Stimulated activated CD4-positive, alpha-beta T cell treated with anti-CD3 and anti-CD28 coated beads, TNF-alpha, amount 100 ng/mL, for 48 hours (primary cell): Measurements from ENCODE around the gene MMUT.
"Not testable (repeated sequence)": the region's sequence is repeated elsewhere in the genome, so short reads cannot be mapped to it uniquely, and the experiment has no call there.

ENCODE experiments used
- DNase-seq, 3 donors: peaks; one replicate each; pipeline ENCODE4 v3.0.0-alpha.2; 2020; ENCODE audit warnings: low read depth in 3 of 3

Gene MMUT

GRCh38 chr6:49423817-49424216 is 39.2 kb downstream of the MMUT start:
- no peak for DNase-seq

GRCh38 chr6:49416195-49416594 is 46.9 kb downstream of the MMUT start:
- DNase-seq: no peak

GRCh38 chr6:49415358-49415757 is 47.7 kb downstream of the MMUT start:
- DNase-seq: no peak

GRCh38 chr6:49410564-49410963 is 52.5 kb downstream of the MMUT start:
- no peak for DNase-seq

GRCh38 chr6:49409951-49410542 is 53.0 kb downstream of the MMUT start:
- DNase-seq: peak; percentile 29 to 47 (median 31)

- DNase-seq: no peak
Observed at GRCh38 chr6:49406250-49406970, 56.6 kb downstream of the MMUT start.

- DNase-seq: no peak
Observed at GRCh38 chr6:49401063-49401462, 62.0 kb downstream of the MMUT start.

GRCh38 chr6:49386667-49387508 is 76.2 kb downstream of the MMUT start:
- not testable (repeated sequence) for DNase-seq

GRCh38 chr6:49384904-49385303 is 78.1 kb downstream of the MMUT start:
- no peak for DNase-seq
